Measurements from ENCODE around the gene TPCN1.

- TF ChIP-seq EZH2phosphoT487 (IDR thresholded peaks at IDR 0.05; ENCODE audit: borderline replicate concordance) (no peak), POLR2AphosphoS5 (IDR thresholded peaks at IDR 0.05; ENCODE audit: low read depth, low read length) (no peak), POLR2A (IDR thresholded peaks at IDR 0.05; ENCODE audit: borderline replicate concordance, extremely low read depth, insufficient read depth, insufficient read length) (no peak), SIN3A (IDR thresholded peaks at IDR 0.05; ENCODE audit: low read depth) (no peak), EZH2 (IDR thresholded peaks at IDR 0.05) (no peak), RAD21 (IDR thresholded peaks at IDR 0.05; ENCODE audit: low read depth) (no peak), TCF7L2 (IDR thresholded peaks at IDR 0.05; ENCODE audit: borderline replicate concordance, extremely low read depth, insufficient read depth, insufficient read length) (no peak)
- TF ChIP-seq, protein P1, sequence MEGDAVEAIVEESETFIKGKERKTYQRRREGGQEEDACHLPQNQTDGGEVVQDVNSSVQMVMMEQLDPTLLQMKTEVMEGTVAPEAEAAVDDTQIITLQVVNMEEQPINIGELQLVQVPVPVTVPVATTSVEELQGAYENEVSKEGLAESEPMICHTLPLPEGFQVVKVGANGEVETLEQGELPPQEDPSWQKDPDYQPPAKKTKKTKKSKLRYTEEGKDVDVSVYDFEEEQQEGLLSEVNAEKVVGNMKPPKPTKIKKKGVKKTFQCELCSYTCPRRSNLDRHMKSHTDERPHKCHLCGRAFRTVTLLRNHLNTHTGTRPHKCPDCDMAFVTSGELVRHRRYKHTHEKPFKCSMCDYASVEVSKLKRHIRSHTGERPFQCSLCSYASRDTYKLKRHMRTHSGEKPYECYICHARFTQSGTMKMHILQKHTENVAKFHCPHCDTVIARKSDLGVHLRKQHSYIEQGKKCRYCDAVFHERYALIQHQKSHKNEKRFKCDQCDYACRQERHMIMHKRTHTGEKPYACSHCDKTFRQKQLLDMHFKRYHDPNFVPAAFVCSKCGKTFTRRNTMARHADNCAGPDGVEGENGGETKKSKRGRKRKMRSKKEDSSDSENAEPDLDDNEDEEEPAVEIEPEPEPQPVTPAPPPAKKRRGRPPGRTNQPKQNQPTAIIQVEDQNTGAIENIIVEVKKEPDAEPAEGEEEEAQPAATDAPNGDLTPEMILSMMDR (IDR thresholded peaks at IDR 0.05 in 2 of 3, conservative IDR thresholded peaks at IDR 0.05 in 1 of 3; ENCODE audit: borderline replicate concordance in 1 of 3, insufficient read depth in 1 of 3, low read depth in 2 of 3, low read length in 2 of 3) = no peak
These were observed 16.5 kb downstream of the TPCN1 start for GRCh38 chr12:113237748-113238147.

Data from HCT116 (cell line).